Stimulated activated CD8-positive, alpha-beta memory T cell treated with anti-CD3 and anti-CD28 coated beads, Interleukin-15, amount 100 ng/mL, for 24 hours (primary cell): Measurements from ENCODE around the gene STAB1.
A peak's percentile ranks its signal among the peaks of the same experiment; 100 is the strongest.

Source experiments
- DNase-seq: peaks from one replicate; pipeline ENCODE4 v3.0.0-alpha.2; 2020; ENCODE audit warnings: low read depth

Gene STAB1

DNA sequence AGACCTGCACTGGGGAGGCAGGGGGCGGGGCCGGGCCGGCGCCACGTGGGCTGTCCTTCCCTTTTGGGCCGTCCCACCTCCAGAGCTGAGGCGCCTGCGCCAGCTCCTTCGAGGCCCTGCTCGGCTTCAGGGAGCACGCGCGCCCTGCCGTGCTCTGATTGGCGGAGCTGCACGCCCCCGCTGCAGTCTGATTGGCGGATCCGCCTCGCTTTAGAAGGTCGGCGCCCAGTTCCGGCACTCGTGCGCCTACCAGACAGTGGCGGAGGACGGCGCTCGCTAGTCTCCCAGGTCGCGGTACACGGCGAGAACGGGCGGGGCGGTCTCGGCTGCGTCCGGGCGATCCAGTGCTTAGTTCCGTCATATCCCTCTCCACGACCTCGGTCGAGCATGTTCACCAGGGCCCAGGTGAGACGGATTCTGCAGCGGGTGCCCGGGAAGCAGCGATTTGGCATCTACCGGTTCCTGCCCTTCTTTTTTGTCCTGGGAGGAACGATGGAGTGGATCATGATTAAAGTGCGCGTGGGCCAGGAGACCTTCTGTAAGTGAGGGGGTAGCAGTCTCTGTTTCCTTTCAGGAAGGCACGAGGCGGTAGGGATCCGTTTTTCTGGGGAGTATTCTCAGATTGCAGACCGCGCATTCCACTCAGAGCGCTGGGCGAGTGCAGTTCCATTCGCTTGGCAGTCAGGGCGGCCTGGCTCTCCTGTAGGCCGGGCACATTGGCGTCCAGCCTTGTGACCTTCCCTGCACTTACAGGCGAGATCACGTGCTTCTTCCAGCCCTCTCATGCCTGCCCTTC is 41.4 kb downstream of the STAB1 start, which contains the start of gene UQCC5:
Gene UQCC5, plus strand, starts transcription at position 237 of the 796 bp plus-strand sequence. Its CDS starts 151 bp downstream, at position 388.
- DNase-seq, result peak; percentile 95

DNA sequence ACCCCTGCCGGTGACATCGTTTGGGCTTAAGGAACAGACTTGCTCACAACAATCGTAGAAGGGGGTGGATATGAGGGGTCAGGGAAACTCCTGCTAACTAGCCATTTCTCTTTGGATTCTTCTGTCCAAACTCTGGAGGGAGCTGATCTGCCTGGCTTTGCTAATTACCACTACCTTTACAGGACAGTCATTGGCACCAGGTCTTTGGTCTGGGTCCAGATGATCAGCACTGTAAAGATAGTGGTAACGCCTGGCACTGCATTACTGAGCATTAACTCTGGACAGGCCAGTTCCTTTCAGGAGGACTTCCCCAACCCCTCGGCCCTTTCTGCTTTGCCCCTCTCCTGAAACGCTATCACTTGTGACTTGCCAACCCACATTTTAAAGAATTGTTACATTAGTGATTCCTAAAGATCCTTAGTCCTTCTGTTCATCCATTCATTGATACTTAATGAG is 42.1 kb downstream of the STAB1 start:
- no peak for DNase-seq

DNA sequence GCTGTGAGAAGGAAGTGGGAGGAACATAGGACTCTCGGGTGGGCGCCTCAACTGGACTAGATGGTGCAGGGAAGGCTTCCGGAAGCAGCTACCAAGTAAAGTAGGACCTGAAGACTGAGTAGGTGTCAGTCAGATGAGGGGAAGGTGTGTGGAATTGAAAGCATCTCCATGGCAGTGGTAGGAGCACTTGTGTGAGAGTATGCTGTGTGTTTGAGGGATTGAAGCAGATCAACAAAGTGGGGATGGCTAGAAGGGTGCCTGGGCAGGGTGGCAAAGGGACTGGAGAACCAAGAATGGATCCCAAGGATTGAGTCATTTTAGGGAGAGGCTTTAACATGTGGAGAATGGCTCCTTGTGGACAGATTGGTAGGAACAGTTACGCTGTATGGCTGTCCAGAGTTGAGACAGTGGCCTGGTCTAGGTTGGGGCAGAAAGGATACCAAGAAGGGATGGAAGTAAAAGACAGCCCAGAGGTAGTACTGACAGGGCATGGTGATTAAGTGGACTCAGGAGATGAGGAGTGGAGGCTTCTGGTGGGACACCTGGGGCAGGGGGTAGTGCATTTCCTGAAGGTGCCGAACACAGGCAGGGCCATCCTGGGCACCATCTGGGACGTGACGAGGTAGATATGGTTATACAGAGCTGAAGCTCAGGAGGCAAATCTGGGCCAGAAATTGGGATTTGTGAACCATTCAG is 42.7 kb downstream of the STAB1 start:
- DNase-seq, result no peak

DNA sequence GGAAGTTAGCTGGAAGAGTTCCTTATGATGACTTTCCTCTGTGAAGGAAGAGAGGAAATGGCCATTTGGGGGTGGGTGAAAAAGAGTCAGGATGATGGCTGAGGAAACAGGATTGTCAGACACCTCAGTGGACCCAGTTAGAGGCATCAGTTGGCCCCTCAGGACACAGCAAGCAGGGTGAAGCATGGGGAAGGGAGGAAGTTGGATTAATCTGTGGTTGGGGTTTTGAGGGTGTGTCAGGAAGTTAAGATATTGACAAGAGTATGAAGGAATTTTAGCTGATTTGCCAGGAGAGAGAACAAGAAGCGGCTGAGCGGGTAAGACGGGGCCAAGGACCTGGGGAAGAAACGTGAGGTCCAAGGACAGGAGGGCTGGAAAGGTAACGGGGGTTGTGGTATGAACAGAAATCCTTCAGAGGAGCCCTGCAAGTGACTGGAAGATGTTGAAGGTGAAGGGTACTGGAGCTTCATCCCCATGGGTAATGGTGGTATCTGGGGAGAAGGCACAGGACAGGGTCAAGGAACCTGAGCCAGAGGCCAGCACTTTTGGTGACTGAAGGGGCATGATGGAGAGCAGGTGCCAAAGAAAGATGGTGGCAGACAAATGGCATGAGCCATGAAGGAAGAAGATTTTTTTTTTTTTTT is 44.0 kb downstream of the STAB1 start:
- DNase-seq, result no peak

DNA sequence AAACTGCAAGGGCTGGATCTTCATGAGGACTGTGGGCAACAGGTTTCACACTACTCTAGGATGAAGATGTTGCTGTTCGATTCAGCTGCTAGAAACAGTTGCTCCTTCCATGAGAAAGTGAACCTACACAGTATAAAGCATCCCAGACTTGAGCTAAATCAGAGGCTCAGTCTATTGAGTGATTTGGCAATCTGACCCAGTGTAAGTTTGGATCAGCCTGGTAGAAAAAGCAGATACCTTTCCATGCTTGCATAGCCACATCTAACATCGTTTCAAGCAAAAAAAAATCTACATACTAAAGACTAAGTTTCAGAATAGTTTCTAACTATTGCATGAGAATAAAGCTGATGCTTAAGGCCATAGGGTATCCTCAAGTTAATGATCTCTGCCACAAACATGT is 45.9 kb downstream of the STAB1 start:
- no peak for DNase-seq

DNA sequence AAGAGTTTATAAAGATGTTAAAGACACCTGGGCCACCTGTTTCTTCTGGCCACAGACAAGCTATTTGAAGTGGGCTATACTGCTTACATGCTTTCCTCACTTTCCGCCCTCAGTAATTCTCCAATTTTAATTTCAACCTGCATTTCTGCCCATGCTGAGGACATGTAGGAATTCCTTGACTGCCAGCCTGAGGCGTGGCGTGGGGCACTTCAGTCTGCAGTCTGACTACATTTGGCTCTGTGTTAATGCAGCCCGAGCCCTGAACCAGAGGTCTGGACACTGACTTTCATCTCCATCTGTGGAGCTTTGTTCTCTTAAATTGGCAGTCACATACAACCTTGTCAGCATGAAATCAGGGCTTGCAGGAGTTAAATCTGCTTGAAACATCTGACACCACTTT is 49.8 kb downstream of the STAB1 start:
- no peak for DNase-seq

DNA sequence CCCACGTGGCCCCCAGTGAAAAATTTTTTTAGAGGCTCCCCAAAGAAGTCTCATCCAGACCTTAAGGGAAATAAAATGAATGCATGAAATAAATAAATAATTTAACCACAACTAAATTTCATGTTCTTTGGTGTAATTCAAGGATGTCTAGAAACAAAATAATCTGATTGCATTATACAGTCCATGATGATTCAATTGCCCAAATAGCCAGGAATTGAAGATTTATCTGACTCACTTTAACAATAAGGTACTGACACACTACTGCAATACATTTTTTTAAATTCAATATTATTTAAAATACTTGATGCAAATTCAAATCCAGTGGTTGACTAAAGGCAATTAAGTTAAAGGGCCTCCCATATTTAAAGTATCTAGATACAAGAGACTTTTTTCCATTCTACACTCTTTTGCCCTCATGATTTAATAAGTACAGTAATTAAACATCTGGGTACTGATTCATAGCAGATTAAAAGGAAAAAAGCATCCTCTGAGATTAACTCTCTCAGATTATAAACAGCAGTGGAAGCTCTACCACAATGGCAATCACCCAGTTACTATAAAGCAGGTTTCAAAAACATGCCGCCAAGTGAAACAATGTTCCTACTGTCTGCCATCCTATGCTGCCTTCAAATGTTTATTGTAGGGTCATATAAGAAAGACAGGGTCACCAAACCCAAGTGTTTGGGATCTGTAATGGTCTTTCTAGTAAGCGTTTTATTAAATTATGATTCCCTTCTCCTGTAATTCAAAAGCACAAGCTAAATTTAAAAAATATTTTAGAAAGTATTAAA is 51.2 kb downstream of the STAB1 start:
- DNase-seq, result no peak

DNA sequence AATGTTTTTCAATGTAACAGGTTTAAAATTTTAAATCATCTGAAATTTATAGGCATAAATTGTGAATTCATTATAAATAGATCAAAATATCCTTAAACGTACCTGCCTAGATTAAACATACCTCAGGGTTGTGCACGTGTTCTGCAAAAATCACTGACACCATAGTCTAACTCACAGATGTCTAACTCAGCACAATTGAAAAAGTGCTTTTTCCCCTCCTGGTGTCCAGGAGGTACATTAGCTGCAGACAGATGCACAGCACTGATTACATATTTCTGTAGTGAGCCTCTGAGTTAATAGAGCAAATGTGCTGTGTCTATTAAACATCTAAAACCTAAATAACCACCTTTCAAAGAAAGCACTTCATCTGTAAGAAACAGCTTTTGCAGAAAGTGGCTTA is 52.0 kb downstream of the STAB1 start:
- DNase-seq, result no peak

DNA sequence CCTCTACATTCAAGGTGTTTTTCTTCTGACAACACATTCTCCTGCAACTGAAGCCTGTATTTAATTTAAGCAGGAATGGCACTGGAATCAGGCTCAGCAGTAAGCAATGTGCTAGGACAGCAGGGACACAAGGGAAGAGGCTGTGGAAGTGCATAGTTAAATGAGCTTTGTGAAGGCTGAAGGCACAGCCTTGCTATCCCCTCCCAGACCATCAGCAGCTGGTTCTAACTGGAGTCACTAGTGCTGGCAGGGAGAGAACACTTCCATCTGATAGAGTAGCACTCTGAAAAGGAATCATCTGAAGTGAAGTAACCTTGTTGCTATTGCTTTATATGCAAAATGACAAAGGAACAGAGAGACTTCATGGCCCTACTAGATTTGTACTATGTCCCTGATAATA is 56.0 kb downstream of the STAB1 start:
- no peak for DNase-seq

DNA sequence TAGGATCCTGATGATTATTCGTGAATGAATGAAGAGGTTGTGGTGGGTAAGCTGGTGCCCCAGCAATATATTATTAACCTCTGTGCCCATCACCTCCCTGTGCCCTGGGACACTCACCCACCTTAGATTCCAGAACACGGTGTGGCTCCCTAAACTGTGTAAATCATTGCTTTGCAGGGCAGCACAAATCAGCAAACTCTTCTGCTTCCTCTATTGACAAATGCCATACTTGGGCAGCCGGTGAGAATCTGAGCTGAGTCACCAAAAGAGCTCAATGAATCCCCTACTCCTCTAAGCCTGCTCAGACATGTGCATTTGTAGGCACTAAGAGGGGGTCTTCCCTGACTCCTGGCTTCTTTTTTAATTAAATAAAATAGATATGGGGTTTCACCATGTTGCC is 57.0 kb downstream of the STAB1 start:
- no peak for DNase-seq

DNA sequence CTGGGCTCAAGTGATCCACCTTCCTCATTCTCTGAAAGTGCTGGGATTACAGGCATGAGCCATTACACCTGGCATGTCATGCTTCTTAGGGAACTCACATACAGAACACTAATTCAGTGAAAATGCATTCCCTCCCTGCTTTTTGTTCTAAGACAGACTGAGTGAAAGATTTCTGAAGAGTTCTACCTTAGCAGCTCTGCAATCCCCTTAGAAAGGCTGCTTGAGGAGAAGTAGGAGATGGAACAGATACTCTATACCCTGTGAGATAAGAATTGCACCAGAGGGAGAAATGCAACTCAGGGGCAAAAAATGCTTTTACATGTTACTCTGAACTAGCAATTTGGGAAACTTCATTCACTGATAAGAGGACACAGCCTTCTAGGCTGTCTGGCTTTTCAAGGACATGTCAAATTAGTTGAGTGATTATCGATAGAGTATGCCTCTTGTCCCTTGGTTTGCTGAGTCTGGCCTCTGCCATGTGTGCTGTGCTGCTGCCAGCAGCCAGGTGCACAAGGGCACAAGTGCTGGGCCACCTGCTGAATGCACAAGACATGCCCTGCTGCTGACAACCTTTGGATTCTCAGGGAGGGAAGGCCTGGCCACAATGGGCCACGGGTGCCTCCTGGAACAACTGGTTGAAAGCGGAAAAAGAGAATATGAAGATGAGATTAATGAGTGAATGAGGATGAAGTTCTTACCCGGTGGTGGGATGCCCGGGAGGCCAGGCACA is 59.1 kb downstream of the STAB1 start:
- DNase-seq, result no peak

DNA sequence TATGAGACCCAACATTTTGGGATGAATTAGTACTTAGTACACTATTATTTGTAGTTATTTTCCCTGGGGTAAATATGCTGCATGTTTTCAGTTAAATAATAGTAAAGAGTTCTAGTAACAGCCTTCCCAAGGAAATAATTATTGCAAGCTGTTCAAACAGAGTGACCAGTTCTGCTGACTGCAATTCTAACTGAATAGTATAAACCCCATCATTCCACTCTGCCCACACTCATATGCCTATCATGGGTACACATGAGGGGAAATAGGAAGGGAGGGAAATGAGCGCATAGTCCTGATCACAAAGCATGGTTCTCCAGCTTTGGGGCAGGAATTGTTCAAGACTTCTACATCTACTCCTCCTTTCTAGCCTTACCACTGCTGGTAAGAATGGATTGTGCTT is 59.9 kb downstream of the STAB1 start:
- no peak for DNase-seq

DNA sequence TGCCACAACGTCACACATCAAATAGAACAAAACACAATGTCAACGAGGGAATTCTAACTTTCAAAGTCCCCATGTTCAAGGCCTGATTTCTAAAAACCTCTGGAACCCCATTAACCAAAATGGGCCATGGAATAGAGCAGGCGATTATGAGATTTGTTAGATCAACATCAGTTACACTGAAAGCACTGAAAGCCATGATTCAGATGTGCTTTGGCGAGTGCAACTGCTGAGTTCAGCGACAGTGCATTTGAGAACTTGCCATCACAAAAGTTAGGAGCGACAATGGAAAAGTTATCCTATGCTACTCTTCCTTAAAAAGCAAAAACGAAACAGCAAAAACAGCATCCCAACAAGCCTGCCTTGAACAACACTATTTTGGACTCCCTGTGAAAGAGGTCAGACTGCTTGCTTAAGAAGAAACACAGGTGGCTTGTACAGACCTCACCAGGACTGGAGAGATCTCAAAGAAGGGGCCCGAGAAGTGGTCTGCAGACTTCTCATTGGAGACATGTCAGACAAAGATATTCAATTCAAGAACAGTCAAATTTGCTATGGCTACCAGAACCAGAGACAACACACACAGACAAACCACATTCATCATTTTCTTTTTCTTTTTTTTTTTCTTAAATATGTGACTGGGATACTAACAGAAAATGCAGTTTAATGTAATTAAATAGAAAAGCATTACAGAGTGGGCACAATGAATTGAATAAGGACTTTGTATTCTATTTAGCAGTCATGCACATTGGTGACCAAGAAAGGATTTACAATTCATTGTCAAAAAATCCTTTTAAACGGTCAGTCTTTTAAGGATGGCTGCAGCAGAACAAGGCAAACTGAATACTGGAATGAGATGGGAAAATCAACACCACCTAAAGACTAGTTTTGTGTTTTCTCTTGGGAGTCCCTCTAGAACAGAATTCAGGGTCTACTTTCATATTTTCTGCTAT is 62.1 kb downstream of the STAB1 start:
- no peak for DNase-seq

DNA sequence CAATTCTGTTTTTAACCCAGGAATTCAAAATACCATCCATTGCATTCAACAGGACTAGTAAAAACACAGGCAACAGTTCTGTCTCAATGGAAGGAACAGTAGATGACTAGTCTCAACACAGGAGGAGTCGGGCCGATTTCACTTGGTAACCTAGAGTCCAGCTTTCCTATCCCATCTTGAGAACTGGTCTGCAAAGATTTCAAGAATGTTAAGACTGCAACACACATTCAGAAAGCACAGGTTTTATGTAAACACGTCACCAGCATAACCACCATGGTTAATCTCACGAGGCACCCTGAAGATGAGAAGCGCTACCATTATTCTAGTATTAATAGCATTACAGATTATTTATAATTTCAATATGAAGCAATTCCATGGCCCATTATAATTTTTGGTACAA is 63.3 kb downstream of the STAB1 start:
- no peak for DNase-seq

DNA sequence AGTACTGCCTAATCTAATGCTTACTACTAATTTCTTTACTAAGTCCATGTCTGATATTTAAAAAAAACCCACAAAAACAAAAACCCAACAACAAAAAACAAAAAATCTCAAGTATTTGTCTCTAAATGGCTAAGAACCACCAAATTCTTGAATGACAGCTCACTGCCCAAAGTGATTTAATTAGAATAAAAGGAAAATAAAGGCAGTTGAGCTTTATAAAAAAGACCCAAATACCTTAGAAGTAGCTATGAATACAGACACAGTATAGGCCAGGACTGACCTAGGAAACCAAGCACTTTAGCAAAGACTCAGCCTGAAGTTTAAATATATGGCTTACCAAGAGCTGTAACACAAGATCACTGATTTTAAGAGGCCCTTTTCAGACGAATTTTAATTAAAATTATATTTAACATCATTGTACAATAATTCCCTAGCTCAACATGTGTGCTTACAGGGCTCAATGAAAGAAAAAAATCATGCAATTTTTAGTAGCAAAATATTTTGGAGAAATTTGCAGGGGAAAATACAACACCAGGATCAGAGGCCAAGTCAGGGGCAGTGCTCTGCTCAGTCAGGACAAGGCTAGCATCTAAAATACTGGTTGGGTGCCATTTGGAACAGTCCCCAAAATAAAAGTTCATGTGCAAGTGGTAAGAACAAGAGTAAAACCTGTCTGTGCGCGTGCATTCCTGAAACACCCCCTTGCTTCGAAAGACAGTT is 66.0 kb downstream of the STAB1 start:
- DNase-seq, result no peak

DNA sequence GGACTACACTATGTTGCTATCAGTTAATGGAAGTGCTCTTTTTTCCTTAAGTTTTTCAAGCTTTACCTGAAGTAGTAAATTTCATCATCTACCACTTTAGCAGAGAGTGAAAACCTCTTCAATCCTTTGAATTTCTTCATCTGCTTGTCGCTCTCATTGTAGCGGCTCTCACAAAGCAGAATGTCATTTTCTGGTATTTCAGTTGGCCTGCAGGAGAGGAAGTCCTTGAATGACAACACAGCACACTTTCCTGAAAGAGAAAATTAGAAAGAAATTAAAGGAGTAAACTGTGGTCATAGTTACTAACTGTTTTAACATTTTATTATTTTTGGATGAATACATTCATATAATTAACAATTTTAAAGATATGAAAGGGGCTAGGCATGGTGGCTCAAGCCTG is 68.8 kb downstream of the STAB1 start:
- no peak for DNase-seq

DNA sequence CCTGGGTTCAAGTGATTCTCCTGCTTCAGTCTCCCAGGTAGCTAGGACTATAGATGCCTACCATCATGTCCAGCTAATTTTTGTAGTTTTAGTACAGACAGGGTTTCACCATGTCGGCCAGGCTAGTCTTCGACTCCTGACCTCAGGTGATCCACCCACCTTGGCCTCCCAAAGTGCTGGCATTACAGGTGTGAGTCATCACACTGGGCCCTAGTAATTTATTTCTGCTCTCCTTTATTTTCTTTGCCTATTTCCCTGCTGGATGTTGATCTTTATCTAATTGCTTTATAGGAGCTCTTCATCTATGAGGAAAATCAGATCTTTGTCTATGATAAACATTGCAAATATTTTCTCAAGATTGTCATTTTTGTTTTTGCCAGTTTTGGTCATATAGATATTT is 72.9 kb downstream of the STAB1 start:
- no peak for DNase-seq

DNA sequence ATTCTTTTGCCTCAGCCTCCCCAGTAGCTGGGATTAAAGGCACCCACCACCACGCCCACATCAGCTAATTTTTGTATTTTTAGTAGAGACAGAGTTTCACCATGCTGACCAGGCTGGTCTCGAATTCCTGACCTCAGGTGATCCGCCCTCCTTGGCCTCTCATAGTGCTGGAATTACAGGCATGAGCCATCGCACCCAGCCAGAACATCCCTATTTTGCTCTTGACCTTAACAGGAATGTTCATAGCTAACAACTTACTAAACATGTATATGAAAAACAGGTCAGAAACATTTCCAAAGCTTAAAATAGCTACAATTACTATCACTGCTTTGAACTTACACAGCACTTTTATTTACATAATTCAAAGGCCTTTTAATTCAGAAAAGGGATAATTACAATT is 74.9 kb downstream of the STAB1 start:
- no peak for DNase-seq

DNA sequence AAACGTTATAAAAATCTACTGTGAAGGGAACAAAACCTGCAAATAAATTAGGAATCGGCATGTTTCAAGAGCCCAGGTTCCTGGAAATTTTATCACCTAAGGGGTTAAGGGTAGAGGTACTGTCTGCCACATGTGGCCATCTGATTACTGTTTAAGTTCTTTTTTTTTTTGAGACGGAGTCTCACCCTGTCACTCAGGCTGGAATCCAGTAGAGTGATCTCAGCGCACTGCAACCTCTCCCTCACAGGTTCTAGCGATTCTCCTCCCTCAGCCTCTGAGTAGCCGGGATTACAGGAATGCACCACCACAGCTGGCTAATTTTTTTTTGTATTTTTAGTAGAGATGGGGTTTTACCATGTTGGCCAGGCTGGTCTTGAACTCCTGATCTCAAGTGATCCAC is 77.1 kb downstream of the STAB1 start:
- no peak for DNase-seq
